DND-41 (cell line): ENCODE results near the gene RGS17.

Source experiments
- EZH2 ChIP-seq: IDR thresholded peaks from 3 replicates; pipeline ENCODE4 v1.6.1; 2012; ENCODE audit warnings: borderline replicate concordance, low read depth, mild to moderate bottlenecking, moderate library complexity, low read length, inconsistent platforms; ENCODE audit not compliant: severe bottlenecking
- TF ChIP-seq, protein P1 (sequence below): IDR thresholded peaks from 2 replicates; pipeline ENCODE4 v1.5.1; 2012; ENCODE audit warnings: borderline replicate concordance, low read length, moderate library complexity, mild to moderate bottlenecking; ENCODE audit not compliant: poor library complexity, severe bottlenecking; ENCODE audit errors: extremely low read depth

DNA sequence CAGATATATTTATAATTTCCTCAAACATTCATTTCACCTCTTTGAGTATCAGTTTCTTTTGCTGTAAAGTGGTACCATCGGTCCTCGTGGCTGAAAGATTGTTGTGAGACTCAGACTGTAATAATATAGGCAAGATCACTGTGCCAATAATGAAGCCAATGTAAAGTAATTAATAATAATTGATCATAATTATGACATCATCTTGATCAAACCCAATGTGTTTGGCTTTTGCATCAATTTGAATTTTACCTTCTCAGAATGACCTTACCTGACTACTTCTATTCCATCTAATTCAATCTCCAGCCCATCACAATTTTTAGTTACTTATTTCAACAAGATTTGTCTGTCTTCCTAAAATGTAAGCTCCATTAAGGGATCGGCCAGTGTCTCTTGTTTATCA is 112.7 kb downstream of the RGS17 start:
- TF ChIP-seq, protein P1, sequence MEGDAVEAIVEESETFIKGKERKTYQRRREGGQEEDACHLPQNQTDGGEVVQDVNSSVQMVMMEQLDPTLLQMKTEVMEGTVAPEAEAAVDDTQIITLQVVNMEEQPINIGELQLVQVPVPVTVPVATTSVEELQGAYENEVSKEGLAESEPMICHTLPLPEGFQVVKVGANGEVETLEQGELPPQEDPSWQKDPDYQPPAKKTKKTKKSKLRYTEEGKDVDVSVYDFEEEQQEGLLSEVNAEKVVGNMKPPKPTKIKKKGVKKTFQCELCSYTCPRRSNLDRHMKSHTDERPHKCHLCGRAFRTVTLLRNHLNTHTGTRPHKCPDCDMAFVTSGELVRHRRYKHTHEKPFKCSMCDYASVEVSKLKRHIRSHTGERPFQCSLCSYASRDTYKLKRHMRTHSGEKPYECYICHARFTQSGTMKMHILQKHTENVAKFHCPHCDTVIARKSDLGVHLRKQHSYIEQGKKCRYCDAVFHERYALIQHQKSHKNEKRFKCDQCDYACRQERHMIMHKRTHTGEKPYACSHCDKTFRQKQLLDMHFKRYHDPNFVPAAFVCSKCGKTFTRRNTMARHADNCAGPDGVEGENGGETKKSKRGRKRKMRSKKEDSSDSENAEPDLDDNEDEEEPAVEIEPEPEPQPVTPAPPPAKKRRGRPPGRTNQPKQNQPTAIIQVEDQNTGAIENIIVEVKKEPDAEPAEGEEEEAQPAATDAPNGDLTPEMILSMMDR = no peak
- TF ChIP-seq EZH2 = no peak
